HG02623 (cell line): ENCODE measurements around the gene C1QL2.

Experiments
- ATAC-seq: cut with Tn5 transposase; IDR thresholded peaks from one replicate; pipeline ENCODE4 v1.9.1; 2021; ENCODE audit warnings: moderate library complexity; ENCODE audit not compliant: unreplicated experiment

Gene C1QL2

DNA sequence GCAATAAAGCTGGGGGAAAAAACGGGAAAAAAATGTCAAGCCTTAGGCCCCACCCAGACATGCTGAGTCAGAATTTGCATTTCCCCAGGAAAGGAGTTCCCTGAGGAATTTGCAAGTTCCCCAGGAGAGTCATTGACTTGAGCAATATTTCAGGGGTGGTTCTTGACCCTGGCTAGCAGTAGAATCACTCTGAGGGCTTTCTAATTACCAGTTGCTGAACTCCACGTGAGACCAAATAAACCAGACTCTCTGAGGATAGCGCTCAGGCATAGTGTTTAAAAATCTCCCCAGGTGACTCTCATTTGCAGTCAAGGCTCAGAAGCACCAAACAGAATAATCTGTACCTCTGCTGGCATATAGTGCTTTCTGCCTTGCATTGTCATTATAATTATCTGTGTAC is 48.7 kb downstream of the C1QL2 start:
- no peak for ATAC-seq

DNA sequence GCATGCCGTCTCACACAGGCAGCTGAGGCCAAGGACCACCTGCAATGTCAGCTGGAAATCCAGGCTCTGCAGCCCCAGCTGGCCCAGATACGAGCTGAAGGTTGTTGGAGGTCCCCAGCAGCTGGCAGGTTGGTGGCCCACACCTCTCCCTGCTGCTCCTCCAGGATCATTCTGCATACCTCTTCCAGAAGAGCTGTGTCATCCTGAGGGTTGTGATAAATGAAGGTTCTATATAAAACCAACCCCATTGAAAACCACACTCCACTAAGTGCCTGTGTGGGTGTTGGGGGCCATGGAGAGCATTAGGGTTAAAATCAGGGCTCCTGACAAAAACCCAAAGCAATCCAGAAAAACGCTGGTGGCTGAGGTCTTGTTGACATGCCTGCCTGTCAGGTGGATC is 50.4 kb downstream of the C1QL2 start:
- ATAC-seq, result no peak

GRCh38 chr2:119106301-119106897 is 52.2 kb downstream of the C1QL2 start:
- ATAC-seq, result no peak
